ENCODE results near the gene HEATR3. TPM values are rescaled to one million over a fixed set of nuclear protein-coding genes. Genes with fewer than 3 reads are reported as not detected.
"Not testable (repeated sequence)": the region's sequence is repeated elsewhere in the genome, so short reads cannot be mapped to it uniquely, and the experiment has no call there.

Gene HEATR3
- total RNA-seq, 1 donor from 2014 or later = 19.1 TPM

GRCh38 chr16:50121721-50122445, 56.1 kb downstream of the HEATR3 start:
- no peaks in the 10 kb centered on the region for H3K27me3 ChIP-seq (ENCODE audit: control insufficient read depth, insufficient read depth, low read length)
- no peak overlapping the region for H3K4me3 ChIP-seq (ENCODE audit: low read depth, low read length)
- TF ChIP-seq, protein P1, sequence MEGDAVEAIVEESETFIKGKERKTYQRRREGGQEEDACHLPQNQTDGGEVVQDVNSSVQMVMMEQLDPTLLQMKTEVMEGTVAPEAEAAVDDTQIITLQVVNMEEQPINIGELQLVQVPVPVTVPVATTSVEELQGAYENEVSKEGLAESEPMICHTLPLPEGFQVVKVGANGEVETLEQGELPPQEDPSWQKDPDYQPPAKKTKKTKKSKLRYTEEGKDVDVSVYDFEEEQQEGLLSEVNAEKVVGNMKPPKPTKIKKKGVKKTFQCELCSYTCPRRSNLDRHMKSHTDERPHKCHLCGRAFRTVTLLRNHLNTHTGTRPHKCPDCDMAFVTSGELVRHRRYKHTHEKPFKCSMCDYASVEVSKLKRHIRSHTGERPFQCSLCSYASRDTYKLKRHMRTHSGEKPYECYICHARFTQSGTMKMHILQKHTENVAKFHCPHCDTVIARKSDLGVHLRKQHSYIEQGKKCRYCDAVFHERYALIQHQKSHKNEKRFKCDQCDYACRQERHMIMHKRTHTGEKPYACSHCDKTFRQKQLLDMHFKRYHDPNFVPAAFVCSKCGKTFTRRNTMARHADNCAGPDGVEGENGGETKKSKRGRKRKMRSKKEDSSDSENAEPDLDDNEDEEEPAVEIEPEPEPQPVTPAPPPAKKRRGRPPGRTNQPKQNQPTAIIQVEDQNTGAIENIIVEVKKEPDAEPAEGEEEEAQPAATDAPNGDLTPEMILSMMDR (IDR thresholded peaks at IDR 0.05; ENCODE audit: insufficient read depth, low read length, poor library complexity, severe bottlenecking) = no peak
- DNase-seq (ENCODE audit: low read depth) = no peak
- H3K36me3 ChIP-seq (ENCODE audit: control insufficient read depth, insufficient read depth, low read length) = no peaks in the 10 kb centered on the region

DNA sequence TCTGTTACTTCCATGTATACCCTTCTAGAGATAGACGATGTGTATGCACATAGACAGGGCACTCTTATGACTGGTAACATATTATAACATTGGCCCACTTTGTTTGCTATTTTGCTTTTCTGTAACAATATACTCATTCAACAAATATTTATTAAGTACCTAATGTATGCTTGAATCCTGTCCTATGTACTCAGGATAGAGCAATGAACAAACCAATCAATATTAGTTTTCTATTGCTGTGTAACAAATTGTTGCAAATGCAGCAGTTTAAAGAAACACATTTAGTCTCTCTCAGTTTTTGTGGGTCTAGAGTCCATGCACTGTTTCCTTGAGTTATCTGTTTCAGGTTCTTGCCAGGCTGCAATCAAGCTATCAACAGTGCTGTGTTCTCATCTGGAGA, 57.6 kb downstream of the HEATR3 start:
- TF ChIP-seq, protein P1 (IDR thresholded peaks at IDR 0.05; ENCODE audit: insufficient read depth, low read length, poor library complexity, severe bottlenecking) = no peak

DNA sequence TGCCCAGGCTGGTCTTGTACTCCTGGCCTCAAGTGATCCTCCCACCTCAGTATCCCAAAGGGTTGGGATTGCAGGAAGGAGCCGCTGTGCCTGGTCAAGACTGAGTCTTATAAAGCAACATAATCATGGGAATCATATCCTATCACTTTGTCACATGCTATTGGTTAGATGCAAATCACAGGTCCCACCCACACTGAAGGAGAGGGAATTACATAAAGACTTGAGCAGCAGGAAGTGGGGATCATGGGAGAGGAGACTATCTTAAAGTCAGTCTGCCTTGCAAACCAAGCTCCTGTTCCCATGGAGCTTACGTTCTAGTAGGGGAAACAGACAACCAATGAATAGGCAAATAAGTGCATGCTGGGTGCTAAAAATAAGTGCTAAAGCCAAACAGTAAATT, 59.0 kb downstream of the HEATR3 start:
- DNase-seq (ENCODE audit: low read depth) = no peak
- no peaks in the 10 kb centered on the region for H3K27me3 ChIP-seq (ENCODE audit: control insufficient read depth, insufficient read depth, low read length)
- H3K36me3 ChIP-seq (ENCODE audit: control insufficient read depth, insufficient read depth, low read length) = no peaks in the 10 kb centered on the region
- no peak overlapping the region for H3K4me3 ChIP-seq (ENCODE audit: low read depth, low read length)
- TF ChIP-seq, protein P1 (IDR thresholded peaks at IDR 0.05; ENCODE audit: insufficient read depth, low read length, poor library complexity, severe bottlenecking) = no peak

More for the DNA sequence above, 57.6 kb downstream of the HEATR3 start:
- Histone ChIP-seq H3K27me3 (ENCODE audit: control insufficient read depth, insufficient read depth, low read length) (no peaks in the 10 kb centered on the region), H3K36me3 (ENCODE audit: control insufficient read depth, insufficient read depth, low read length) (no peaks in the 10 kb centered on the region), H3K4me3 (ENCODE audit: low read depth, low read length) (no peak overlapping the region)
- no peak for DNase-seq (ENCODE audit: low read depth)

GRCh38 chr16:50126183-50126582, 60.4 kb downstream of the HEATR3 start:
- no peaks in the 10 kb centered on the region for H3K36me3 ChIP-seq (ENCODE audit: control insufficient read depth, insufficient read depth, low read length)
- H3K27me3 ChIP-seq (ENCODE audit: control insufficient read depth, insufficient read depth, low read length) = no peaks in the 10 kb centered on the region
- no peak overlapping the region for H3K4me3 ChIP-seq (ENCODE audit: low read depth, low read length)
- no peak for DNase-seq (ENCODE audit: low read depth)
- TF ChIP-seq, protein P1 (IDR thresholded peaks at IDR 0.05; ENCODE audit: insufficient read depth, low read length, poor library complexity, severe bottlenecking) = no peak

- H3K4me3 ChIP-seq (ENCODE audit: low read depth, low read length); DNase-seq (ENCODE audit: low read depth); H3K27me3 ChIP-seq (ENCODE audit: control insufficient read depth, insufficient read depth, low read length); H3K36me3 ChIP-seq (ENCODE audit: control insufficient read depth, insufficient read depth, low read length): not testable (repeated sequence)
These were observed 66.8 kb downstream of the HEATR3 start for GRCh38 chr16:50132571-50132970.

- TF ChIP-seq, protein P1 (IDR thresholded peaks at IDR 0.05; ENCODE audit: insufficient read depth, low read length, poor library complexity, severe bottlenecking) = no peak
- H3K4me3 ChIP-seq (ENCODE audit: low read depth, low read length) = no peak overlapping the region
- H3K36me3 ChIP-seq (ENCODE audit: control insufficient read depth, insufficient read depth, low read length) = no peaks in the 10 kb centered on the region
- H3K27me3 ChIP-seq (ENCODE audit: control insufficient read depth, insufficient read depth, low read length) = no peaks in the 10 kb centered on the region
- DNase-seq (ENCODE audit: low read depth) = no peak
These were observed 67.4 kb downstream of the HEATR3 start for GRCh38 chr16:50133214-50133613.
